Activated naive CD4-positive, alpha-beta T cell treated with anti-CD3 and anti-CD28 coated beads, Interleukin-2, amount 50 U/mL, for 24 hours (primary cell): ENCODE measurements around the gene APBB2.
"Not testable (repeated sequence)": the region's sequence is repeated elsewhere in the genome, so short reads cannot be mapped to it uniquely, and the experiment has no call there.

Experiments
- H3K27ac Mint-ChIP-seq: one replicate; pipeline ENCODE4 v1.8.0; 2021; ENCODE audit warnings: mild to moderate bottlenecking, mixed read lengths
- H3K27me3 Mint-ChIP-seq: one replicate; pipeline ENCODE4 v1.8.0; 2021; ENCODE audit warnings: mixed read lengths
- H3K36me3 Mint-ChIP-seq: one replicate; pipeline ENCODE4 v1.8.0; 2021; ENCODE audit warnings: mixed read lengths
- H3K4me1 Mint-ChIP-seq: one replicate; pipeline ENCODE4 v1.8.0; 2021; ENCODE audit warnings: mixed read lengths
- H3K4me3 Mint-ChIP-seq: one replicate; pipeline ENCODE4 v1.8.0; 2021; ENCODE audit warnings: mild to moderate bottlenecking, mixed read lengths
- H3K9me3 Mint-ChIP-seq: one replicate; pipeline ENCODE4 v1.8.0; 2021; ENCODE audit warnings: mixed read lengths

The APBB2 gene

DNA sequence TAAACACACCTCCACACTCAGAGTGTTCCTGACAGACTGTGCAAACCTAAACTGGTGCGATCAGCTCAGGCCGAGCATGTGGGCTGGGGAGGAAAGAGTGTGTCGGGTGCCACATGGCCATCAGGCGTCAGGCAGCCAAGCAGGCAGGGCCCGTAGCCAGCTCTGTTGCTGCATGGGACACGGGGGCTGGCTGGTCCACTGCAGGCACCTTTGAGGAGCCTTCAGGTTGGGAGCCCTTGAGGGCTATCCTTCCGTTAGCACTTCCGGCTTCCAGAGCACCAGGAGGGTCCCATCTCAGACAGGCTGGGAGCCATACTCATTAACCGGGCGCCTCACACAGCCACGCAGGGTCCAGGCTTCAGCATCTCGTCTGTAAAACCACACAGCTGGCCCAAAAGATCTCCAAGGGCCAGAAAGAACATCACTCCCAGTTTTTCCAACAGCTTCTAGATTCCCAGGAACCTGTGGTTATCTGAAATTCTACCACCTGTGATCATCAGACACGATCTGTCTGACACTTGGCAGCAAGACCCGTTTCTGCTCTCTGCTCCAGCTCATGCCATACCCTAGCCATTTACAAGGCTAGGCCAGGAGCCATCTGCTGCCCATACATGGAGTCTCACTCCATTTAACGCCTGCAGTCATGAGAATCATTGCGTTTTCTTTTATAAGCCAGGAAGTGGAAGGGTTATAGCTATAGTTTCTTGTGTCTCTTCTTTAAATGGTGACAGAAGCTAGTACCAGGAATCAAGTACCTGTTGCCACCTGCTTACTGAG is 377.1 kb downstream of the APBB2 start:
- Mint-ChIP-seq H3K4me1 (peaks cover 5% of the 10 kb centered on the region), H3K27ac (no peak overlapping the region), H3K4me3 (no peak overlapping the region), H3K9me3 (no peaks in the 10 kb centered on the region), H3K27me3 (no peaks in the 10 kb centered on the region), H3K36me3 (no peaks in the 10 kb centered on the region)

DNA sequence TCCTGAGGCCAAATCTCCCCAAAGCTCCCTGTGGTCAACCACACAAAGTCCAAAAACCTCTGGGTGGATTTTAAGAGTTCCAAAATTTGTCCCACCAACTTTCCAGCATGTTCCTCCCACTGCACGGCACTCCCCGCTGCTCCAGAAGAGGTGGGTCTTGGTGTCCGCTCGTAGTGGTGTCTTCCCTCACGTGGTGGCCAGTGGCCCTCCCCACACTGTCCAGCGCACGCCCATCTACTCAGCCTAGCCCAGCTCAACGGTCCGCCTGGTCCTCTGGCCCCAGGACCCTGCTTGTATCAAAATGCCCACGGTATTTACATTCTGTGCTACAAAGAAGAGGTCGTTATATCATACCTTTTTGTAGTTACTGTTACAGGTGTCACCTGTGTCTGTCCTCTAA is 381.1 kb downstream of the APBB2 start:
- H3K4me3 Mint-ChIP-seq, result no peak overlapping the region
- H3K9me3 Mint-ChIP-seq, result peaks cover 2% of the 10 kb centered on the region
- peak overlapping the region; percentile 21 for H3K27ac Mint-ChIP-seq
- no peaks in the 10 kb centered on the region for H3K27me3 Mint-ChIP-seq
- H3K36me3 Mint-ChIP-seq, result no peaks in the 10 kb centered on the region
- no peaks in the 10 kb centered on the region for H3K4me1 Mint-ChIP-seq

DNA sequence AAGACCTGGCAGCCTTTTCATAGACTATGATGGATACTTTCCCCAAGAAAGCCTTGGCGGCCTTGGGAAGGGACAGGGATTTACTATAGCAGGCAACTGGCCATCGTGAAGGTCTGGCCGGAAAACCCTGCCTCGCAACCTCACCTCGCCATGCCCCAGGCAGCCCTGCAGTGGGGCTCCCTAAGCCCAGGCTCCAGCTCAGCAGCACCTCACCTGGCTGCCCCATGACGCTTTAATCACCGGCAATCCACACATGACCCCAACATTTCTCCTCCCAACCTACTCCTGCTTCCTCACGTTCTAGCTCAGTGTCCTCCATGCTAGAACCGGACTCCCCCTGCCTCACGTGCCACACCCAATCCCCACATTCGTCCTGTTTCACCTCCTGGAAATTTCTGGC is 382.2 kb downstream of the APBB2 start:
- H3K27ac Mint-ChIP-seq, result no peak overlapping the region

DNA sequence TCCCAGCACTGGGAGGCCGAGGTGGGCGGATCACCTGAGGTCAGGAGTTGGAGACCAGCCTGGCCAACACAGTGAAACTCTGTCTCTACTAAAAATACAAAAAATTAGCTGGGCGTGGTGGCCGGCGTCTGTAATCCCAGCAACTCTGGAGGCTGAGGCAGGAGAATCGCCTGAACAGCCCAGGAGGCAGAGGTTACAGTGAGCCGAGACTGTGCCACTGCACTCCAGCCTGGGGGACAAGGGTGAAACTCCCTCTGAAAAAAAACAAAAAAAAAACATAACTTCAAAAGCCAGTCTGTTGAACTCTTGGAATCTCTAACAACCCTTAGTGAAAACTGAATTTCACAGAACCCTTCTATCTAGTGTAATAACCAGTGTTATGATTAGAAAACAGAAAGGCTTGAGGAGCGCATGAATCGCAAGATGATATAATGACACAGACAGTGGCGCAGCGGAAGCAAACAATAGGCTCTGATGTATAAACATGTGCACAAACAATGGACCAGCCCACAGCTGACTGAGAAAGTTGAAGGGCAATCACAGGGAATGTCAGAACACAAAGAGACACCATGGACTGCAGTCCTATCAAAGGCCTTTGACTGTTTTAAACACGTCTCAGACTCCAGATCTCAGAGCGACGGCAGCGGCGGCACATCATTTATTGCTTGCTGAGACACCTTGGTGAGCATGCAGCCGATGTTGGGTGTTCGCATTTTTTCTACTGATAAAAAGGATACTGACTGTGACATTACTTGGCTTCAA is 383.0 kb downstream of the APBB2 start:
- peaks cover 4% of the 10 kb centered on the region for H3K9me3 Mint-ChIP-seq

More for the DNA sequence above, 382.2 kb downstream of the APBB2 start:
- H3K4me3 Mint-ChIP-seq, result no peak overlapping the region
- H3K9me3 Mint-ChIP-seq, result peaks cover 4% of the 10 kb centered on the region
- H3K27me3 Mint-ChIP-seq, result no peaks in the 10 kb centered on the region
- H3K4me1 Mint-ChIP-seq, result no peaks in the 10 kb centered on the region
- no peaks in the 10 kb centered on the region for H3K36me3 Mint-ChIP-seq

DNA sequence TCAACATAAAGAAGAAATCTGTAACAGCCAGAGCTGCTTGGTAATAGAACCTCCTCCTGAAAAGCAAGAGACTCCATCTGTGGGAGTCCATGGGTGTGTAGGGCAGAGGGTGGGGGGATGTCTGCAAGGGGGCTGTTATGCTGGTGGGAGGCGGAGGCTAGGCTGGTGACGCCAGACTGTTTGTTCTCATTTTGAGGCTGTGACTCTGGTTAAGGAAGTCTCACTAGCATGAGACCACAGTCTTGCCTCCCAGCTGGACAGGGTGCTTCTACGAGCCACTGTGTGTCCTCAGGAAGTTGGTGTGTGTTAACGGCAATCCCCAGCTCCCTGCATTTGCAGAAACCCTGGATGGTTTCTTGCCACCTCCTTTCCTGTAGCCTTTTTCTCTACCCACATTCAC is 384.8 kb downstream of the APBB2 start:
- H3K9me3 Mint-ChIP-seq, result peaks cover 4% of the 10 kb centered on the region
- no peaks in the 10 kb centered on the region for H3K36me3 Mint-ChIP-seq
- no peak overlapping the region for H3K27ac Mint-ChIP-seq
- peaks cover 6% of the 10 kb centered on the region for H3K4me1 Mint-ChIP-seq
- no peaks in the 10 kb centered on the region for H3K27me3 Mint-ChIP-seq
- no peak overlapping the region for H3K4me3 Mint-ChIP-seq

More for the DNA sequence above, 383.0 kb downstream of the APBB2 start:
- H3K4me1 Mint-ChIP-seq, result no peaks in the 10 kb centered on the region
- no peak overlapping the region for H3K4me3 Mint-ChIP-seq
- no peak overlapping the region for H3K27ac Mint-ChIP-seq
- no peaks in the 10 kb centered on the region for H3K36me3 Mint-ChIP-seq
- no peaks in the 10 kb centered on the region for H3K27me3 Mint-ChIP-seq

DNA sequence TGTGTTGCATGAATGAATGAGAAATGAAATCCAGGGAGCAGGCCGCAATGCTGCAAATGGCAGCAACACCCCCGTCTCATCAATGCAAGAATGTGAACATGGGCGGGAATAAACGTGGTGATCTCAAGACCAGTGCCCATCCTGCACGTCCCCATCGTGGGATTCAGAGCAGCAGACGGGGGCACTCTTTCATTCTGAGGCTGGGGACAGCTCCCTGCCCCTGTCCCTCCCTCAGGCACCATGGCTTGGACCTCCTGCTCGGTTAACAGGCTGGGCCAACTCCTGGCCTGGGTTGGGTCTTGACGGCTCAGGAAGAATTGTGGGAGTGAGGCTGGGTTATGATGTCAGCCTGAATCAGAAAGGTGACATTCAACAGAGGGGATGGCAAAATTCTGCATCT is 385.7 kb downstream of the APBB2 start:
- Mint-ChIP-seq H3K4me3 (no peak overlapping the region), H3K36me3 (no peaks in the 10 kb centered on the region), H3K27me3 (no peaks in the 10 kb centered on the region), H3K4me1 (peaks cover 6% of the 10 kb centered on the region), H3K27ac (no peak overlapping the region), H3K9me3 (peaks cover 4% of the 10 kb centered on the region)

DNA sequence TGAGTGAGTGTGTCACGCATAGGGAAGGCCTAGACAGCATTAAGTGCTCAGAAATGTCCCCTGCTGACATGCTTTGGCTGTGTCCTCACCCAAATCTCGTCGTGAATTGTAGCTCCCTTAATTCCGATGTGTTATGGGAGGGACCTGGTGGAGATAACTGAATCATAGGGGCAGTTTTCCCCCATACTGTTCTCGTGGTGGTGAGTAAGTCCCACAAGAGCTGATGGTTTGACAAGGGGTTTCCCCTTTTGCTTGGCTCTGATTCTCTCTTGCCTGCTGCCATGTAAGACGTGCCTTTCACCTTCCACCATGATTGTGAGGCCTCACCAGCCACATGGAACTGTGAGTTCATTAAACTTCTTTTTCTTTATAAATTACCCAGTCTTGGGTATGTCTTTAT is 386.6 kb downstream of the APBB2 start:
- no peak overlapping the region for H3K4me3 Mint-ChIP-seq
- H3K36me3 Mint-ChIP-seq, result no peaks in the 10 kb centered on the region
- peaks cover 4% of the 10 kb centered on the region for H3K9me3 Mint-ChIP-seq

DNA sequence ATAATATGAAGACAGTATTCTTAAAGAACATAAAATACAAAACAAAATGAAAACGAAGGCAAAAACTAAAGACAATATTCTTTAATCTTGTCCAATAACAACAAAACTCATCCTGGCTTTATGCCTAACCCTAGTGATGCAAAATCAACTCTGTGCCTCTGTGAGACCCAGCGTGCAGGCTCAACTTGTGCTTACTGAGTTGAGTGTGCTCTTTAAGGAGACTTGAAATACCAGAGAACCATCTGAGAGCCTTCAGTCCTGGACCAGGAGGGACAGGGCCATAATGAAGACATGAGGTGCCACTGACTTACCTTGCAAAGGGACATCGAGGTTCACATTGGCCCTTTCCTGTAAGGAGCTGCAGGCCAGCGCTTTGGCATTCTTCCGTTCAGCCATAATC is 387.5 kb downstream of the APBB2 start:
- Mint-ChIP-seq H3K4me1 (peaks cover 6% of the 10 kb centered on the region), H3K4me3 (no peak overlapping the region), H3K36me3 (no peaks in the 10 kb centered on the region), H3K27ac (no peak overlapping the region), H3K9me3 (peaks cover 4% of the 10 kb centered on the region), H3K27me3 (no peaks in the 10 kb centered on the region)

More for the DNA sequence above, 386.6 kb downstream of the APBB2 start:
- Mint-ChIP-seq H3K4me1 (peaks cover 6% of the 10 kb centered on the region), H3K27ac (no peak overlapping the region), H3K27me3 (no peaks in the 10 kb centered on the region)

DNA sequence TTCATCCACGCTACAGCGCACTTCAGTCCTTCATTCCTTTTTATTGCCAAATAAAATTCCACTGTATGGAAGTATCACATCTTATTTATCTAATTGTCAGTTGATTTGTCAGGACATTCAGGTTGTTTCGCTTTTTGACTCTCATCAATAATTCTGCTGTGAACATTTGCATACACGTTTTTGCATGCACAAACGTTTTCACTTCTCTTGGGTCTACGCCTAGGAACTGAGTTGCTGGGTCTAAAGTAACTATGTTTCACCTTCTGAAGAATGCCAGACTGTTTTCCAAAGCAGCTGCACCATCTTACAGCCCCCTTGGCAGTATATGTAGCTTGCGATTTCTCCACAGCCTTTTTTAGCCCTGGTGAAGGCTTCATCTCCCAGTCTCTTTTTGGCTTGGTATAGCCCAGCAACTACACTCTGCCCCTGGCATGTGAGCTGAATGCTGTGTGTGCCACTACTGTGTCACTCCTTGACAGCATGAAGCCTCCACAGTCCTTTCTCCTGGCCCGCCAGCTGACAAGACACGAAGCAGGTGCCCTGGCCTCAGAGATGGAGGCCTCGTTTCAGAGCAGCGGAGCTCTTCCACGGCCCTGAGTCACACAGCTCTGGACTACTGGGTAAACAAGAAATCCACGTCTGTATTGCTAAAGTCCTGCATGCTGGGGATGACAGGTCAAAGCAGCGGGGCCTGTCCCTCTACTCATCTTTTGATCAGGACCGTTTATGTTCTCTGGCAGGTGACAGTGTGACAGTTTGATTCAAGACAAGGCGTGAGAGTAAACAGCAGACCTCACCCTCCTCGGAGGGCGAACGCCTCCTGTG is 389.1 kb downstream of the APBB2 start:
- Mint-ChIP-seq H3K27me3 (no peaks in the 10 kb centered on the region), H3K4me1 (peaks cover 6% of the 10 kb centered on the region), H3K27ac (no peak overlapping the region), H3K36me3 (no peaks in the 10 kb centered on the region), H3K4me3 (no peak overlapping the region), H3K9me3 (peaks cover 4% of the 10 kb centered on the region)

DNA sequence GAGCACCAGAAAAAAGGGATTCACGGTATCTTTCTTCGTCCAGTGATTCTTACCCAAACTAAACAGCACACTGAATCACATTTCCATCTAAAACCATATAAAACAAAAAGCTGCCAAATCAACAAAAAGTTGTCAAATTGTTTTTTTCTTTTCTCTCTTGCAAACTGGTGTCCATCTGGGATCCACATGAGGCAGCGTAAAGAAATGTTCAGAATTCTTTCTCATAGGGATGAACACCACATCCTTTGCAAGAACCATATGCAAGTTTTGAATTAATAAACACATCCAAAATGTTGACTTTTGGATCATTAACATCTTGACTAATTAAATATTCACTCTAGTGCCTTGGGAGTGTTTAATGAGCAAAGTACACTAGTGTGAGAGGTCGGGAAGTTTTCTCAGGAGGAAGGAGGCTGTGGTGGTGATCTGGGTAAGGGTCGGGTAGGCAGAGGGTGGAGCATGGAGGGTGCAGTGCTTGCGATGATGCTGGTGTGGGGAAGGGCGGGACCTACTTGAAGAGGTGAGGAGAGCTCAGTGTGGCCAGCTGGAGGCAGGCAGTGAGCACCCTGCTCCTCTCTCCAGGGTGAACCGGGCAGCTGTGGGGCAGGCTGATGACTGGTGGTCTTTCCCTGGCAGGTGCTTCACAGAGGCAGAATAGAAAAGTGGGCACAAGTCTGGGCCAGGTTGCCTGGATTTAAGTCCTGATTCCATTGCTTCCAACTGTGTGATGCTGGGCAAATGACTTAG is 391.7 kb downstream of the APBB2 start:
- Mint-ChIP-seq H3K9me3 (no peaks in the 10 kb centered on the region), H3K27ac (no peak overlapping the region)

DNA sequence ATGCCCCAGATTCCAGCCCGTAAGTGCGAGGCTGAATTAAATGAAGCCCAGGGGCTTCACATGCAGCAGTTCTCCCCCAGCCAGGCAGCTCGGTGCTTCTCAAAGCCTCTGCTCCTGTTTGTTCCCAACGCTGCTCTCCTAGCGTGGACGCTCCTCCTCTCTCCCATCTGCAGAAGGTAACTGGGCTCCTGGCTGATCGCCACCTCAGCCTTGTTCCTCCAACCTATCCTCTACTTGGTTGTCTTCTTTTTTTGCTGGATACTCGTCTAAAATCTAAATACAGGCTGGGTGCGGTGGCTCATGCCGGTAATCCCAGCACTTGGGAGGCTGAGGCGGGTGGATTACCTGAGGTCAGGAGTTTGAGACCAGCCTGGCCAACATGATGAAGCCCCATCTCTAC is 394.2 kb downstream of the APBB2 start:
- Mint-ChIP-seq H3K27me3 (no peaks in the 10 kb centered on the region), H3K9me3 (no peaks in the 10 kb centered on the region), H3K27ac (no peak overlapping the region), H3K36me3 (no peaks in the 10 kb centered on the region), H3K4me1 (no peaks in the 10 kb centered on the region), H3K4me3 (no peak overlapping the region)

More for the DNA sequence above, 391.7 kb downstream of the APBB2 start:
- Mint-ChIP-seq H3K36me3 (no peaks in the 10 kb centered on the region), H3K27me3 (no peaks in the 10 kb centered on the region), H3K4me1 (peaks cover 6% of the 10 kb centered on the region), H3K4me3 (no peak overlapping the region)

DNA sequence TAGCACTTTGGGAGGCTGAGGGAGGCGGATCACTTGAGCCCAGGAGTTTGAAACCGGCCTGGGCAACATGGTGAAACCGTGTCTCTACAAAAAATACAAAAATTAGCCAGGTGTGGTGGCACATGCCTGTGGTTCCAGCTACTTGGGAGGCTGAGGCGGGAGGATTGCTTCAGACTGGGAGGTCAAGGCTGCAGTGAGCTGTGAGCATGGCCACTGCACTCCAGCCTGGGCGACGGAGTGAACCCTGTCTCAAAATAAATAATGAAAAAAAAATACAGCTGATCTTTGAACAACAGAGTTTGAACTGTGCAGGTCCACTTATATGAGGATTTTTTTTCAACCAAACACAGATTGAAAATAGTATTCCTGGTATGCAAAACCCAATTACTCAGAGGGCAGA is 397.2 kb downstream of the APBB2 start:
- H3K4me3 Mint-ChIP-seq, H3K36me3 Mint-ChIP-seq, H3K4me1 Mint-ChIP-seq, H3K27me3 Mint-ChIP-seq, H3K27ac Mint-ChIP-seq, H3K9me3 Mint-ChIP-seq: not testable (repeated sequence)

DNA sequence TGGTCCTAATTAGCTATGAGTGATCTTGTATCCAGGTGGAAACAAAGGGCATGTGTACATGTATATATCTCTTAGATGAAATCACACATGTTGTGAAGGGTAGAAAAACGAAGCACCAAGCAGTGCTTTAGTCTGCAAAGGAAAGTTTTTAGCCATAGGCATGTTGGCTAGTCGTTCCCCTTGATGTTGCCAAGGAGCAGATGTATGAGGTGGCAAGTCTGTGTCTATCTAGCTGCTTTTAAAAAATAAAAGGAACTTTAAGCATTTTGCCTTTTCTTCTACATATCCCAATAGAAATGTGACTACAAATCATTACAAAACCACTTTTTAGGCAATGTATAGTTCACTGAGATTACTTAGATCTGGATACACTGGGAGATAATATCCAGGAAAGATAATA is 401.5 kb downstream of the APBB2 start:
- Mint-ChIP-seq H3K9me3 (no peaks in the 10 kb centered on the region), H3K4me1 (no peaks in the 10 kb centered on the region), H3K4me3 (no peak overlapping the region), H3K36me3 (no peaks in the 10 kb centered on the region), H3K27ac (no peak overlapping the region), H3K27me3 (peaks cover 1% of the 10 kb centered on the region)

DNA sequence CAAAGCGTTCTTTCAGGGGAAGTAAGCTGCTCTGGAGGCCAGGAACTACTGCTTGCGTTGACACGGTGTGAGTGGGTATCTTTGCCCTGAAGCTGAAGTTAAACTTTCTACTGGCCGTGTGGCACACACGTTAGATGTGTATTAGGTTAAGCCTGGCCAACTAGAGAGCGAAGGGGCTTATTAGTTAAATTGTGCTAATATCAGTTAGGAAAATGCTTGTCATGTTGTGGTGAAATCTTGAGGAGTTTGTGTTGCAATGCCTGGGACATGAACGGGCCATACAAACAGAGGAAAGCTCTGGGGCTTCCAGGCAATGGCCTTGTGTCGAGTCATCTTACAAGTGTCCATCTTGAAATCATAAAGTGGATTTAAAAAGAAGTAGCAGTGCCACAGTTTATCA is 402.0 kb downstream of the APBB2 start:
- peaks cover 3% of the 10 kb centered on the region for H3K27me3 Mint-ChIP-seq
- H3K9me3 Mint-ChIP-seq, result no peaks in the 10 kb centered on the region
- H3K4me3 Mint-ChIP-seq, result no peak overlapping the region
- no peaks in the 10 kb centered on the region for H3K36me3 Mint-ChIP-seq
- no peak overlapping the region for H3K27ac Mint-ChIP-seq
- no peaks in the 10 kb centered on the region for H3K4me1 Mint-ChIP-seq

DNA sequence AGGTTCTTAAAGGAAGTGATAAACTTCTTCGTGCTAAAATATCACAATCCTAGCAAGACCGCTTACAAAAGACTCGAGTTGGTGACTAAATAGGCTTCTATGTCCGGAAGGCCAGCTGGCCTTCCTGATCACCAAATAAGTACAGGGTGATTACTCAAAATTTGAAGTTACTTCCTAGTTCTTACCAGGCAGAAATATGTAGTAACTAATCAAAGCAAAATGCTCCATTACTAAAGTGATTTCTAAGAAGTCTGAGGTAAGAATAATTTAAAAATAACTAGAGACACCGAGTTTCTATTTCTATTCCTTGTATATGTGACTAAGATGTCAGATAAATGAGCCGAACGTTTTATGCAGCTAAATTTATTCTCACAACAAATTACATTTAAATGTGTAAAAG is 402.4 kb downstream of the APBB2 start:
- no peak overlapping the region for H3K27ac Mint-ChIP-seq
- H3K4me3 Mint-ChIP-seq, result no peak overlapping the region
- peaks cover 3% of the 10 kb centered on the region for H3K27me3 Mint-ChIP-seq
- H3K9me3 Mint-ChIP-seq, result no peaks in the 10 kb centered on the region
- no peaks in the 10 kb centered on the region for H3K4me1 Mint-ChIP-seq
- no peaks in the 10 kb centered on the region for H3K36me3 Mint-ChIP-seq
